Choroid plexus epithelial cell (primary cell): ENCODE measurements around the gene GORASP2.

ENCODE experiments used
- DNase-seq: peaks from one replicate; pipeline ENCODE4 v3.0.0-alpha.2; 2010; ENCODE audit warnings: low read depth
- H3K4me3 ChIP-seq: 2 replicates; pipeline ENCODE4 v1.5.1; 2011; ENCODE audit warnings: low read depth, mild to moderate bottlenecking, control low read depth, low read length, moderate library complexity
- TF ChIP-seq, protein P1 (sequence below): conservative IDR thresholded peaks from 2 replicates; pipeline ENCODE4 v1.5.1; 2011; ENCODE audit warnings: low read depth, mild to moderate bottlenecking, control low read depth, inconsistent platforms, low read length, moderate library complexity

GORASP2 gene

DNA sequence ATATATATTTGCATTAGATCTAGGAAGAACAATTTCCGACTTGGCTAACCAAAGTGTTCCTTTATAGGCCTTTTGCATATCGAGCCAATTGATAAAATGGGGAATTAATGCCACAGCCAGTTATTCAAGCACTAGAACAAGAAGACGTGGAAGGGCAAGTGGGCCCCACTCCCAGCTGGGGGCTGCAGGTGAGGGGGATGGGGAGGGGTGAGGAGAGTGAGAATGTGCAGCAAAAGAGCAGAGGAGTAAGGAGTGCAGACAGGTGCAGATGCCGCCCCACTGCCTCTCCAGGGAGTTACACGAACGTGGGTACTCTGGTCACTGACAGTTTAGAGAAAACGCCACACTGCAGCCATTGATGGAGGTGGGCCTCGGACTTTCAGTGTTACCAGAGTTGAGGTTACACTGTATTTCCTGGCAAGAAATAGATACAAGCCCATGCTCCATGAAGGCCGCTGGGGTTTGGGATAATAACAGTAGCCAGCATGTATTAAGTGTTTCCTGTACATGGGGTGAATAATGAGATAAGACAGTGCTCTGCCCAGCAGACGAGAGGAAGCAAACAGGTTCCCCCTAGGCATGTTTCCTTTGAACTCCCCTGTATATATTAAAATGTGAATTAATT is 40.9 kb downstream of the GORASP2 start:
- TF ChIP-seq, protein P1, sequence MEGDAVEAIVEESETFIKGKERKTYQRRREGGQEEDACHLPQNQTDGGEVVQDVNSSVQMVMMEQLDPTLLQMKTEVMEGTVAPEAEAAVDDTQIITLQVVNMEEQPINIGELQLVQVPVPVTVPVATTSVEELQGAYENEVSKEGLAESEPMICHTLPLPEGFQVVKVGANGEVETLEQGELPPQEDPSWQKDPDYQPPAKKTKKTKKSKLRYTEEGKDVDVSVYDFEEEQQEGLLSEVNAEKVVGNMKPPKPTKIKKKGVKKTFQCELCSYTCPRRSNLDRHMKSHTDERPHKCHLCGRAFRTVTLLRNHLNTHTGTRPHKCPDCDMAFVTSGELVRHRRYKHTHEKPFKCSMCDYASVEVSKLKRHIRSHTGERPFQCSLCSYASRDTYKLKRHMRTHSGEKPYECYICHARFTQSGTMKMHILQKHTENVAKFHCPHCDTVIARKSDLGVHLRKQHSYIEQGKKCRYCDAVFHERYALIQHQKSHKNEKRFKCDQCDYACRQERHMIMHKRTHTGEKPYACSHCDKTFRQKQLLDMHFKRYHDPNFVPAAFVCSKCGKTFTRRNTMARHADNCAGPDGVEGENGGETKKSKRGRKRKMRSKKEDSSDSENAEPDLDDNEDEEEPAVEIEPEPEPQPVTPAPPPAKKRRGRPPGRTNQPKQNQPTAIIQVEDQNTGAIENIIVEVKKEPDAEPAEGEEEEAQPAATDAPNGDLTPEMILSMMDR = no peak
- DNase-seq = no peak

DNA sequence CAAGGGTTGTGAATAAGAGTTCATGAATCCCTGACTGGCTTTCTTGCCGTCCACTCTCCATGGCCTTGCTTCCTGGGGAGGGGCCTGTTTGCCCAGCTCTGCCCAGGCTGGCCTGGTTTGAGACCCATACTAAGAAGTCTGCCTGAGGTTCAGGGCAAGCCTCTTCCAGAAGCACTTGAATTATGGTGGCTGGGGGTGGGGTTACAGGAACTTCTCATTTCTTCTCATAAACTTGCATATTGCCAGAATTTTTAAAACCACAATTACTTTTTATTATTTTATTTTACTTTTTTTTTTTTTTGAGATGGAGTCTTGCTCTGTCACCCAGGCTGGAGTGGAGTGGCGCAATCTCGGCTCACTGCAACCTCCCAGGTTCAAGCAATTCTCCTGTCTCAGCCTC is 42.0 kb downstream of the GORASP2 start:
- no peak overlapping the region for H3K4me3 ChIP-seq
- TF ChIP-seq, protein P1 = no peak
- no peak for DNase-seq

More for the DNA sequence above, 40.9 kb downstream of the GORASP2 start:
- no peak overlapping the region for H3K4me3 ChIP-seq

DNA sequence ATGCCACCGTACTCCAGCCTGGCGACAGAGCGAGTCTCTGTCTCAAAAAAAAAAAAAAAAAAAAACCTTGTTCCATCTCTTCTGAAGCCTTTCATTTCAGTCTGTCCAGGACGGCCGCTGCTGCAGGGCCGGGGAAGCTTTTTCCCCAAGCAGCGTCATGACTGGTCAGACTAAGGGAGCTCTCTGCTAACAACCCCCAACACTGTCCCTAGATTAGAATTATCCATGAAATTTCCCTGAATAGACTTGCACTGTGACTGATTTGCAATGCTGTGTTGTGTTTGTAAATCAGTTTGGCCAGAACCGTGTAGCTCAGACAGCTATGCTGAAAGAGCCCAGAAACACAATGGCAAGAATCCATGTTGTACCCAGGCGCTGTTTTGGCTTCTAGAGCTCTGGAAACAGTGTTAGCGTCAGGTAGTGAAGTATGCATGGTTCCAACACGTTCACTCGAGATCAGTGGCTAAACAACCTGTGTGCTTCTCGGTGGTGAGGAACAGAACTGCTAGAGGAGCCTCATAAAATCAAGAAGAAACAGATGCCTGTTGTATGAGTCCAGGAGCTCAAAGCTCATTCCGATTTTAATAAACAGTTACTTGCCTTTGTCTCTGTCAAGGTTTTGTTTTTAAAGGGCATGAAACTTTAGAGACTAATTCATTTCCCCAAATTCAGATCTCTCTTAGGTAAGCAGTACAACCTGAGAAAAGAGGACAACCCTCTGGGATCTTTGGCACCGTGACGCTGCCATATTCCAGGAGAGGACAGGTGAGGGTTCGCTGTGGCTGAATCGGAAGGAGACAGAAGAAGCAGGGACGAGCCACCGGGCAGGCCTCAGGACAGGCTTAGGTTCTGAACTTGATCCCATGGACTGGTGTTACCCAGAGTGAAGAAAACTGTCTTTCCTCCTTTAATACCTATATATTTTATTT is 43.5 kb downstream of the GORASP2 start:
- no peak for DNase-seq
- TF ChIP-seq, protein P1 = no peak

DNA sequence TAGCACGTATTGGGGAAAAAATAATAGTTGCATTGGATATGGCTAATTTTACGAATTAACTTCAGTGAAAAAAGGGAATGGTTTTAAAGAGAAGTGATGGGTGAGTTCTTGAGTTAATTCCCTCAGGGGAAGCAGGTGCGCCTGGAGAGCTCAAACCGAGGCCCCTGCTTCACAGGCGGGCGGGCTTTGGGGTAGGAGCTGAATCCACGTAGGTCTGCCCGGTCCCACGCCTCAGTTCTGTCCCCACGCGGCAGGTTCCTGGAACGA is 44.1 kb downstream of the GORASP2 start:
- no peak for DNase-seq
- TF ChIP-seq, protein P1 = no peak
- peak overlapping the region; percentile 72 for H3K4me3 ChIP-seq

More for the DNA sequence above, 43.5 kb downstream of the GORASP2 start:
- H3K4me3 ChIP-seq = no peak overlapping the region

DNA sequence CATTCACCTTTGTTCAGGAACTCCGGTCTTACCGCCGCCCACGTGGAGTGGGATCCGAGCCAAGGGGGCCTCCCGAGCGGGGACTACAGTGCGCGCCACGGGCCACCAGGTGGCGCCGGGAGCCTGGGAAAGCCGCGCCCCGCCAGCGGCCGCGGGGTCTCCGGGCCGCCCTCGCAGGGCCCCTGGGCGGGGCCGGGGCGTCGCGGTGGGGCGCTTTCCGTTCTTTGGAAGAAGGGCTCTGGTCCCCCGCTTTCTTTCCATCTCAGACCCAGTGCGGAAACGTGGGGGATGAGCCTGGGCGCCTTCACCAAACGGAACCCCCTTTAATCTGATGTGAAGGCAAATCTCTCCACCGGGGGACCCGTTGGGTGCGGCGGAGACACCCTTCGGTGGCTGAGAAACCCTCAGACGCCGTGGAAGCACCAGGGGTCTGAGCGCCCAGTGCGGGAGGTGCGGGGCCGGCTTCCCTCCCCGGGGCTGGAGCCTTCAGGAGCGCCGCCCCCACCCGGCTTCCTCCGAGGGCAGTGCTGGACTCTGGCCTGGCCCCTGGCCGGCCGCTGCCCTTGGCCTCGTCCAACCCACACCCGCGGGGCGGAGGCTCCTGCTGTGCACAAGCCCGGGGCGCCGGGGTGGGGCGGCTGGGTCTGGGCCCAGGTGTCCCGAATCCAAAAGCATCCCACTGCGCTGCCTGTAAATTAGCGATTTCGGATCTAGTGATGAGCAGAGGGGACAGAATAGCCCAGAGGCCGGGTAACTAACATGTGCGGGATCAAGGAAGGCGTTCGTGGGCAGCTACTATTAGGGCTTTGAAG is 44.6 kb downstream of the GORASP2 start:
- TF ChIP-seq, protein P1 = peak; percentile 67
- peak; percentile 79 for DNase-seq

DNA sequence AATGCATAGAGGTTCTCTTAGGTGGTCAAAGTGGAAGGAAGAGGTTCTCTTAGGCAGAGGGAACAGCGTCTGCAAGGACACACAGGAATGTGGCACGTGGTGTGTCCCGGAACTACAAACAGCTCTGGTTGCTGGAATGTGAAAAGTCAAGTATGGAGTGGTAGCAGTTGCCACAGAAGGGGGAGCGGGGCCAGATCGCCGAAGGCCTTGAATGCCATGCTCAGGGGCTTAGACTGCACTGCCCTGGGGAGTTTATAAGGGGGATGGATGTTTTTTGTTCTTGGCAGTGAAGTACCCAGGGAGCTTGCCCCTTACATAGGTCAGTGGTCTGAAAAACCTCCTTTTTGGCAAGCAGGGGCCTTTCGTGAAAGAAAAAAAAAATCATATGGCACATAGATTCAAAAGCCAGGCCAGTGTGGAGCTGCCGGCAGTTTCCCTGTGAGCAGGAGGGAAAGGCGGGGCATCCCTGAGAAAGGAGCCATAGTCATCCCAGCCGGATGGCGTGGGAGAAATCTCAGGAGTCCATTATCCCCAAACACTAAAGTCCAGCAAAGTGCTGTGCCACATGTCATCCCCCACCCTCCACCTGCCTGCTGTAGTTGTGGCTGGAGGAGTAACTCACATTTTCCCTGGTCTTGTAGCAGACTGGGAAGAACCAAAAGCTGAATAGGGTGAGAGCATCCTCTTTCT is 45.4 kb downstream of the GORASP2 start:
- H3K4me3 ChIP-seq = peak overlapping the region; percentile 72
- TF ChIP-seq, protein P1 = no peak

More for the DNA sequence above, 44.6 kb downstream of the GORASP2 start:
- peak overlapping the region; percentile 72 for H3K4me3 ChIP-seq

More for the DNA sequence above, 45.4 kb downstream of the GORASP2 start:
- peak; percentile 49 for DNase-seq
